Measurements from ENCODE around the gene AOPEP.

The AOPEP gene

GRCh38 chr9:95061916-95062595 is 335.6 kb downstream of the AOPEP start:
- DNase-seq (ENCODE audit: low spot score) = no peak

DNA sequence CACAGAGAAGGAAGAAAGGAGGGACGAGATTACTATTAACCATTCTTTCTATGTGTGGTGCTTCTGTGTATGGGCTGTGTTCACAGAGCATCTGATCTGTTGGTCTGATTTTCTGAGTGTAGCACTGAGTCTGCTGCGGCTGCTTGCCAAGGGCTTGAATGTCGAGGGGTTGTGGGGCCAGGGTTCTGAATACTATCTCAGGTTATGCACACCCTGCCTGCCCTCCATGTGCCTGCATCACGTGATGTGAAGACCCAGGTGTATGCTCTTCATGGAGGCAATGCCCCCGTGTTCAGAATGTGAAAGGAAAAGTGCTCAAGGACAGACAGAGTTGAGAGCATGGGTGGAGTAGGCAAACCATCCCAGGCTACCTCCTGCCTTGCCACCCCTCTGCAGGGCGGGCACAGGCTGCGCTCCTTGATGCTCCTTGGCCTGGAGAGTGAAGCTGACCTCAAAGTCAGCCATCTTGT is 336.1 kb downstream of the AOPEP start:
- no peak for DNase-seq (ENCODE audit: low spot score)

DNA sequence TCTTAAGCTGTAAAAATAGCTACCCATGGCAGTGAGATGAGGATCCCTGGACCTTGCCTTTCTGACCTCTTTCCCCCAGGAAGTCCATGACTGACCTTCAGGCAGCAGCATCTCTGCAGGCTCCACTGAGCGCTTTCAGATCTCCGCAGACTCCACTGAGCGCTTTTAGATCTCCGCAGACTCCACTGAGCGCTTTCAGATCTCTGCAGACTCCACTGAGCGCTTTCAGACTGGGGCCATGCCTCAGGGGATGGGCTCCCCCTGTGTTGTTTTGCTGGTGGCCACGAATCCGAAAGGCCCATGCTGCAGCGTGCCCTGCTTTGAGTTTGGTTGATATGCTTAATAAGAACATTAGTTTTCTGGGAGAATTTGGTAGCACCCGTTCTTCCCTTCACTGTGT is 336.8 kb downstream of the AOPEP start:
- no peak for DNase-seq (ENCODE audit: low spot score)

DNA sequence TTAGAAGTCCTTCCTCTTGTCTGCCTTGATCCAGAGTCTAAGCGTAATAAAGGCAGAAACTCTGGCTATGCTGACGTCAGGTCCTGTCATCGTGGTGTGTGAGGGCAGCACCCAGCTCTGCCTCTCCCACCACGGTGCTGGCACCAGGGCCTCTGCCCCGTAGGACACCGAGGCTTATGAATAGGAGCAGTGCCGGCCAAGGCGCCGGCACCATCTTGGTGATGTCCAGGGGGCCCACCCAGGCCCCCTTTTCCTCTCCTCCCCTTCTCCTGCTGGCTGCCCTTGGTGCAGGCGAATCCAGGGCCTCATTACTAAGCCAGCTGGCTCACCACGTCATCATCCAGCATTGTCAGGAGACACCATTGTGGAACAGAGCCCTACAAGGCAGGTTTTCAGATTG is 338.7 kb downstream of the AOPEP start:
- DNase-seq (ENCODE audit: low spot score) = no peak

DNA sequence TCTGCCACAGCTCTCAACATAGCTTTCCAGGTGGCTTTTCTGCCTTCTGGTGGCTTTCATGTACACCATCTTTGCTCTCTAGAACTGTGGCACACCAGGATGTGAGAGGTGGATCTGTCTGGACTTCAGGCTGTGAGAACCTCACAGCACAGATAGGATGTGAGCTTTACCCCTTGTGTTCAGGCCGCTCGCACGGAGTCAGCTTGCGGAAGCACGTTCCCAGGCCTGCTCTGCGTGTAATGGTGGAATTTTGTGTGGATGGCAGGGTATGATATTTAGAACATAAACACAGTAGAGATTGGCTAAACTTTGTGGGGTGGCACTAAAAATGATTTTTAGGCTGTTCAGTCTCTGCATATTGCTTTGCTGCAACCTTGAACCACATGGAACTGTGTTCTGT is 340.6 kb downstream of the AOPEP start:
- DNase-seq (ENCODE audit: low spot score) = no peak

DNA sequence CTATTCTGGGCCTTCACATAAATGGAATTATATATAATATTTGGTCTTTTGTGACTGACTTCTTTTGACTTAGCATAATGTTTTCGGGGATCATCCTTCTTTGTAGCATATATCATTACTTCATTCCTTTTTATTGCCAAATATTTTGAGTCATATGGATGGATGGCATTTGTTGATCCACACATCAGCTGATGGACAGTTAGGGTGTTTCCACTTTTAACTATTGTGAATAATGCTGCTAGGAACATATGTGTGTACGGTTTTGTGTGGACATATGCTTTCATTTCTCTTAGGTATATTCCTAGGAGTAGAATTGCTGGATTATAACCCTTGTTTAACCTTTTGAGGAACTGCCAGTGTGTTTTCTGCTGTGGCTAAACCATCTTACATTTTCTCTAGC is 341.4 kb downstream of the AOPEP start:
- DNase-seq (ENCODE audit: low spot score) = no peak

GRCh38 chr9:95070549-95071021 is 344.1 kb downstream of the AOPEP start:
- no peak for DNase-seq (ENCODE audit: low spot score)

- no peak for DNase-seq (ENCODE audit: low spot score)
Observed at GRCh38 chr9:95071450-95071849, 345.0 kb downstream of the AOPEP start.

- no peak for DNase-seq (ENCODE audit: low spot score)
Observed at GRCh38 chr9:95071925-95072324, 345.4 kb downstream of the AOPEP start.

DNA sequence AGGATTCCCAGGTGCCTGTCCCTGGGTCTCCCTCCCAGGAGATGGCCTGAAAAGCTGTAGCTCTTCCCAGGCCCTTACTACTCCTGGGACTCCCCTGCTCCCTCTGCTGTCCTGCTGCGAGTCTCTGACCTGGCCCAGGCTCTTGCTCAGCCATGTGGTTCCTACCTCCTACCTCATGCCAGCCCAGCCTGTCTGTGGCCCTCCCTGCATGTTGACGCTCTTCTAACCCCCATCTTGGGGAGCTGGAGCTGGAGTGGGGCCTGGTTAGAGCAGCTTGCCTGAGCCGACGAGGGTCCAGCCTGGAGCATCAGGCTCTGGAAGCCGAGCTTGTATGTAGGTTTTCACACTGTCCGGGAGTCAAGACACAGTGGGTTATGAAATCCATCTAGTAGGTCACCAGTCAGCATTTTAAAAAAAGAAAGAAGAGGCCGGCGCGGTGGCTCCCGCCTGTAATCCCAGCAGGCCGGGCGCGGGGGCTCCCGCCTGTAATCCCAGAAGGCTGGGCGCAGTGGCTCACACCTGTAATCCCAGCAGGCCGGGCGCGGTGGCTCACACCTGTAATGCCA is 346.6 kb downstream of the AOPEP start:
- DNase-seq (ENCODE audit: low spot score) = no peak

GRCh38 chr9:95073918-95074317 is 347.4 kb downstream of the AOPEP start:
- no peak for DNase-seq (ENCODE audit: low spot score)

GRCh38 chr9:95074632-95075031 is 348.1 kb downstream of the AOPEP start:
- DNase-seq (ENCODE audit: low spot score) = no peak

GRCh38 chr9:95075700-95076099 is 349.2 kb downstream of the AOPEP start:
- no peak for DNase-seq (ENCODE audit: low spot score)

- DNase-seq (ENCODE audit: low spot score) = no peak
Observed at GRCh38 chr9:95076696-95077052, 350.2 kb downstream of the AOPEP start.

DNA sequence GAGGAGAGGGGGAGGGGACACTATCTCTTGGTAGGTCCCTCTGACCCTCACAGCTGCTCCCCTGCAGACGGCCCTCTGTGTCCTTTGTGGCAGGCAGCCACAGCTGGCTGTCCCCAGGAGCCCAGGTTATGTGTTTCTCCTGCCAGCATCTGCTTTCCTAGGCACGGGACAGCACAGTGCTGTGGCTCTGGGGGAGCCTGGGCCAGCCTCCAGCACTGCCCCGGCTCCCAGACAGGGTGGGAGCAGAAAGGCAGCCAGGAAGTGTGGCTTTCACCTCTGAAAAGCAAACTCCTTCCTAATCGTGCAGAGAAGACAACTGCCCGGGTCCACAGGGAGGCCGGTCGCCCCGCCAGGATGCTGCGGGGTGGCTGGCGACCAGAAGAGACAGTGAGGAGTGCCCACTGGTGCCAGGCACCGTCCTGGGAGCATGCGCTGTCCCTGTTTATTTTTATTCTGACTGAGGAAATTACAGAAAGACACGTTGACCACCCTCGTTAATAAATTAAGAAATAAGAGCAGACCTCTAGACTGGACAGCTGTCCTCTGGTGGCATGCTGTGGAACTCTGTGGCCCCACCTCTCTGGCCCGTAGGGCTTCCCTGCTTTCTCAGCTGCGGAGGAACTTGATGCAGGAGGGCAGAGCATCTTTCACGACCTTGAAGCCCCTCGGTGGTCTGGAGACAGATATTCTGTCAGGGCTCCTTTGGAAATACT is 350.7 kb downstream of the AOPEP start:
- no peak for DNase-seq (ENCODE audit: low spot score)

DNA sequence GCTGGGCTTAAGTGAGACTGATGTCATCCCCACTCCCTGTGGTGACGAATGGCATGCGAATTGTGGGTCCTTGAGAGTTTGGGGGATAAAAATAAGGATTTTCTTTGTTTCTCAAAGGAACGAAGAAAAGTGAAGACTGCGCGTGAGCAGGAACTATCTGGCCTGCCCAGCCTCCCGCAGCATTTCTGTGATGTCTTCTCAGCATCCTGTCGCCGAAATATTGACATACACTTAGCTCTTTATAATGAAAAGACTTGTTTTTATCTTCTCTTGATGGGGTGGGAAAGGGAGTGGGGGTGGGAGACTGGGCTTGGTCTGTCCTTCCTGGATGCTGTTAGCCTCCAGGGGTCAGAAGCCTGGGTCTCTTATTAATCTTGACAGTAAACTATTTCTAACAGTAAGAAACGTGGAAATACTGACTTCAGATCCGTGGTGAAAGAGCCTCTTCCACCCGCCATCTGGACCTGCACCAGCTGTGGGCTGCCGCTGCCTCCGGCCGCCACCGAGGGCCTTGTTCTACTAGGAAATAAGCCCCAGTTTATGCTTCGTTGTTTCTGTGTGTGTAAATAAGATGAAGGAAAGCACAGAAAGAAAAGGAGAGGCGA is 351.4 kb downstream of the AOPEP start:
- DNase-seq (ENCODE audit: low spot score) = no peak

DNA sequence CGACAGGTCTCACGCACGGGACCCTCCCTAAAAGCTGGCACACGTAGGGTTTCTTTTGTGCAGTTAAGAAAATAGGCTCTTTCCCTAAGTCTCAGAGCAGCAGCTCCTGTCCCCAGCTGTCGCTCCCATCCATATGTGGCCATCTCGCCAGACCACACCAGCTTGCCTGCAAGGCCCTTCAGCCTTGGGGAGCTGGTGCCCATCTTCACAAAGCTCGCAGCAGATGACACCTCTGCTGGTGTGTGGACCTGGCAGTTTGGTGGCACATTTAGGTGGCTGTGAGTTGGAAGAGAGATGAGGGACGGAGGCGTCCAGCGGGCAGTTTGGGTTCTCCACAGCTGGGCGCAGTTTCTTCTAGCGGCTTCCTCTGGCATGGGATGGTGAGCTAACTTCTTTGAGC is 352.0 kb downstream of the AOPEP start:
- DNase-seq (ENCODE audit: low spot score) = no peak

DNA sequence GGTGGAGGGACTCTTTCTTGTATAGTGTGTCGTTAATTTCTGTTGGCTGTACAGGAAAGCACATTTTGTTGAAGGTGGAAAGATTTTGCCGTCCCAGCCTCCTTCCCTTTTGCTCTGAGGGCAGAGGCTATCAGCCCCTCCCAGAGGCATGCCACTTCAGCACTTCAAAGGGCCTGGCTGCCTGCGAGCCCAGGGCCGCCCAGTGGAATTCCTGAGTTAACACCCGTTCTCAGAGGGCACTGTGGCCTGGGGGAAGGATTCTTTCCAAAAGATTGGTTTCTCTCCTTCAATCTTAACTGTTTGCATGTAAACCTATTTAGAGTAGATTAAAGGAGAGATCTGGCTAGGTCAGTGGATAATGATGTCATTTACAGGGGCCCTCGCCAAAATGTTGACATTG is 352.4 kb downstream of the AOPEP start:
- no peak for DNase-seq (ENCODE audit: low spot score)

GRCh38 chr9:95079461-95079860 is 353.0 kb downstream of the AOPEP start:
- no peak for DNase-seq (ENCODE audit: low spot score)

DNA sequence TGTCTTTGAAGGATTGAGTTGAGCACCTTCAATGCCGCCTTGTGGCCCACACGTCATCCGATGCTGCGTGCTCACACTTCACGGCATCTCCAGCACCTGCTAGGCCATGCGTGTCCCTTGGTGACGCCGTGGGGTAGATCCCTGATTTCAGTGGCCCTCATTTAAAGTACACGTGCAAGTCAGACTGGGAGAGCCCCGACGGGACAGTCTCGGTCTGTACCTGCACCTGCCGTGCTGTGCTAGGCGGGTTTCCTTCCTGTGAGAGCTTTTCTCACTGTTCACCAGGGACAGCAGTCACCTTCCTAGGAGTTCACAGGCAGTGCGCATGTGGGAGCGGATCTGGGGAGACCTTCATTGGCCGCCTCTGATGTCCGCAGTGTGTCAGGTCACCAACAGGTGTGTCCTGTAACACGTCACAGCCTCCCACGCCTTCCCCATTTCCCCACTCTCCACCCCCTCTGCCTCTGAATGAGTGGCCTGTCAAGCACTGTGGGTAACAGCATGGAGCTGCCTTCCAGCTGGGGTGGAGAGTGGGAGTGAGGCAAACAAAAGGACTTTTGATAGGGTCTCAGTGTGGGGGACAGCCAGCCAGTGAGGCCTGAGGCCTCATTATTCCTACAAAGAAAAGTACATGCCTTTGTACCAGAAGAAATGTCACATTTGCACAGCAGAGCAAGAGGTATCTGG is 354.6 kb downstream of the AOPEP start:
- no peak for DNase-seq (ENCODE audit: low spot score)

GRCh38 chr9:95081998-95082397 is 355.5 kb downstream of the AOPEP start:
- no peak for DNase-seq (ENCODE audit: low spot score)

DNA sequence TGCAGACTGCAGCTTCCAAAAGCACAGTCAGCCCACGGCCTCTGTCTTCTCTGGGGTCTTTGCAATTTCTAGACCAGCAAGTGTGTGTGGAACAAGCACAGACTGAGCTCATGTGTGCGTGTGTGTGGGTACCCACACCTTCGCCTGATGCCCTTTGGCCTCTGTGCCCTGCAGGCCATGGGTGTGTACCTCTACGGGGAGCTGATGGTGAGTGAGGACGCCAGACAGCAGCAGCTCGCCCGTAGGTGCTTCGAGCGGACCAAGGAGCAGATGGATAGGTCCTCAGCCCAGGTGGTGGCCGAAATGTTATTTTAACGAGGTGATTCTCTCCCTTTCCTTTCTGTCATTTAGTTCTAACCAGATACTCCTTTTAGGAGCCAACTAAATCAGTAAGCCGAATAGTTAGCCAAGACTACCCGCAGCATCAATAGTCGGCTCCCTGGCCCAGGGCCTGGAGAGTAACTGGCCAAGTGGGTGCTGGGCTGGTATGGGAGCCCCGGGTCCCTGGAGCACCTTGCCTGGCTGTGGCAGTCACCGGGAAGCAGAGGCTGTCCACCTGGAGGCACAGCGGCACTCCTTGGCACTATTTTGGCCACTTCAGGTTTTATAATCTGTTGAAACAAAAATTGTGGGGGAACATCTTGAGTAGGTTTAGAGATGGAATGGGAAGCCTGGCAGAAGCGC is 356.0 kb downstream of the AOPEP start:
- DNase-seq (ENCODE audit: low spot score) = no peak
